ENCODE data around the gene GBGT1. TPM values are rescaled to one million over a fixed set of nuclear protein-coding genes. Genes with fewer than 3 reads are reported as not detected.

GBGT1 gene
- total RNA-seq, 1 donor from 2014 or later = 98.4 TPM

DNA sequence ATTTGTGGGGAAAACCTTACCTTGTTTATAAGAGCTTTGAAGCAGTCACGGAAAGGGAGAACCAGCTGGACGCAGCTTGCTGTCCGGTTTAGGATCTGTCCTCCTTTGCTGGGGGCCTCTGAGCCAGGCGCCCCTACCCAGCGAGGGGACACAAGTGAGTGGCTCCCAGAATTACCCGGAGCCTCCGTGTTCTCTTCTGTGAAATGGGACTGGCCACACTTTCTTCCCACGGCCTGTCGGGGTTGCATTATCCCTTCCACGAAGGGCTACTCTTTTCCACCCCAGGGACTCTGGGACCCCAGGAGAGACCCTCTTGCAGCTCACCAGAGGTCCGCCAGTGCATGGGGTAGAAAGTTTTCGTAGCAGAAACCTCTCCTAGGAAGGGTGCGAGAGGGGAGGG lies 477 bp upstream of the GBGT1 start:
- Mint-ChIP-seq H3K27ac (ENCODE audit: unreplicated experiment) (peak overlapping the region; percentile 81), H3K9me3 (ENCODE audit: unreplicated experiment) (no peaks in the 10 kb centered on the region), H3K36me3 (ENCODE audit: low read depth, unreplicated experiment) (peaks cover 21% of the 10 kb centered on the region), H3K4me3 (ENCODE audit: unreplicated experiment) (peak overlapping the region; percentile 80), H3K4me1 (ENCODE audit: unreplicated experiment) (peaks cover 15% of the 10 kb centered on the region), H3K27me3 (ENCODE audit: unreplicated experiment) (peaks cover 3% of the 10 kb centered on the region)
- TF ChIP-seq CTCF (IDR thresholded peaks at IDR 0.05; ENCODE audit: unreplicated experiment) = no peak
- no peak for DNase-seq (ENCODE audit: low spot score)

DNA sequence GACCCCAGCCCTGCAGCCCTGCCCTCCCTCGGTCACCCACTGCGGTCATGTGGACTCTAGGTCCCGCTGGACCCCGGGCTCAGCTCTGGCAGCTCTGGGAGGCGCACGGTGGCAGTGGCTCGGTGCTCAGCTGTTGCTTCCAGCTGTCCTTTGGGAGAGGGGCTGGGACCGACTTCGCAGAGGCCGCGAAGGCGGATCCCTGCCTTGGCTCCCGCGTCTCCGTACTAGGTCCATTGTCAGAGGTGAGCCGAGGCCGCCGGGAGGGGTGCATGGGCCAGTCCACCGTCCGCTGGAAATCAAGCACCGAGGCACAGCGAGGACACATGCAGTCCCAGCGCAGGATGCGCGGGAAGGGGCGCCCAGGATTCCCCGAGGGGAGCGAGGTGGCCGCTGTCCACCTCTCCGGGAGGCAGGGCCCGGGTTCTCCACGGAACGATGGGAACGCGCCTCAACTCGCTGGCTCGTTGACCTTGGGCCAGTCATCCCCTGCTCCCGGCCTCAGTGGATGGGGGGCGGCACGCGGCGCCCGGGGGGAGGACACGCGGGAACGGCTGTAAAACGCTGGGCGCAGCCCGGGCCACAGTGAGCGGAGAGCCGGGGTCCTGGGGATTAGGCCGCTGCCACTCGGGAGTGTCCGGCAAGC lies 732 bp downstream of the GBGT1 start:
- Mint-ChIP-seq H3K4me3 (ENCODE audit: unreplicated experiment) (peak overlapping the region; percentile 87), H3K36me3 (ENCODE audit: low read depth, unreplicated experiment) (peaks cover 21% of the 10 kb centered on the region), H3K9me3 (ENCODE audit: unreplicated experiment) (no peaks in the 10 kb centered on the region), H3K27me3 (ENCODE audit: unreplicated experiment) (peaks cover 3% of the 10 kb centered on the region), H3K27ac (ENCODE audit: unreplicated experiment) (no peak overlapping the region), H3K4me1 (ENCODE audit: unreplicated experiment) (peaks cover 15% of the 10 kb centered on the region)
- TF ChIP-seq CTCF (IDR thresholded peaks at IDR 0.05; ENCODE audit: unreplicated experiment) = no peak
- DNase-seq (ENCODE audit: low spot score) = no peak

DNA sequence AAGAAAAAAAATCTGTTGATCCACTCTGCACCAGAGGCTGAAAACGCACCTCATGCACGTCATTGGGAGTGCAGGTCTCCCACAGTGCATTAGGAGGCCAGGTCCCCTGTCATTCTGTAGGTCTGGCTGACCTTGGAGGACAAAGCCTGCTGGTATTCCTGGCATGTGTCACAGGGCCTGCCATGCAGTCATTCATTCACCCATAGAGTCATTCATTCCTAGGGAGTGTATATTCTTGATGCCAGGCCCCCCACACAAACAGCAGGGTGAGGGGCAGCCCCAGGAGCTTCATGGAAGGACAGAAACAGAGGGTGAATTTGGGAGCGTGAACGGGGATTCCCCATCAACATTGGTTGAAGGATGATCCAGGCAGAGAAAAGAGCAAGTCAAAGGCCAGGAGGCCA lies 2.2 kb downstream of the GBGT1 start:
- Mint-ChIP-seq H3K4me3 (ENCODE audit: unreplicated experiment) (peak overlapping the region; percentile 80), H3K27me3 (ENCODE audit: unreplicated experiment) (peaks cover 3% of the 10 kb centered on the region), H3K27ac (ENCODE audit: unreplicated experiment) (no peak overlapping the region), H3K36me3 (ENCODE audit: low read depth, unreplicated experiment) (peaks cover 21% of the 10 kb centered on the region), H3K9me3 (ENCODE audit: unreplicated experiment) (no peaks in the 10 kb centered on the region), H3K4me1 (ENCODE audit: unreplicated experiment) (peaks cover 15% of the 10 kb centered on the region)
- DNase-seq (ENCODE audit: low spot score) = no peak
- TF ChIP-seq CTCF (IDR thresholded peaks at IDR 0.05; ENCODE audit: unreplicated experiment) = no peak

- TF ChIP-seq CTCF (IDR thresholded peaks at IDR 0.05; ENCODE audit: unreplicated experiment) = peak; percentile 78
- peak; percentile 51 for DNase-seq (ENCODE audit: low spot score)
- peaks cover 15% of the 10 kb centered on the region for H3K4me1 Mint-ChIP-seq (ENCODE audit: unreplicated experiment)
- H3K27ac Mint-ChIP-seq (ENCODE audit: unreplicated experiment) = no peak overlapping the region
- peak overlapping the region; percentile 49 for H3K4me3 Mint-ChIP-seq (ENCODE audit: unreplicated experiment)
- H3K36me3 Mint-ChIP-seq (ENCODE audit: low read depth, unreplicated experiment) = peaks cover 21% of the 10 kb centered on the region
- peaks cover 1% of the 10 kb centered on the region for H3K27me3 Mint-ChIP-seq (ENCODE audit: unreplicated experiment)
- no peaks in the 10 kb centered on the region for H3K9me3 Mint-ChIP-seq (ENCODE audit: unreplicated experiment)
Measured at GRCh38 chr9:133160742-133161546, 2.8 kb downstream of the GBGT1 start.

DNA sequence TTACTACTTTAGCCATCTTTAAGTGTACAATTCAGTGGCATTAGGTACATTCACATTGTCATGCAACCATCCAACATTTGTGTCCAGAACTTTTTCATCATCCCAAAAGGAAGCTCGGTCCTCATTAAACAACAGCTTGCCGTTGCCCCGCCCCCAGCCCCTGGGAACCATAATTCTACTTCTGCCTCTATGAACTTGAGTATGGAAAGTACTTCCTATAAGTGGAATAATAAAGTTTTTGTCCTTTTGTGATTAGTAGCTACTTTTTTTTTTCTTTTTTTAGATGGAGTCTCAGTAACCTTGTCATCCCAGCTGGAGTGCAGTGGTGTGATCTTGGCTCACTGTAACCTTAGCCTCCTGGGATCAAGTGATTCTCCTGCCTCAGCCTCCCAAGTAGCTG lies 5.0 kb downstream of the GBGT1 start:
- Mint-ChIP-seq H3K4me1 (ENCODE audit: unreplicated experiment) (peaks cover 11% of the 10 kb centered on the region), H3K27me3 (ENCODE audit: unreplicated experiment) (peaks cover 1% of the 10 kb centered on the region), H3K4me3 (ENCODE audit: unreplicated experiment) (no peak overlapping the region), H3K36me3 (ENCODE audit: low read depth, unreplicated experiment) (peaks cover 31% of the 10 kb centered on the region), H3K27ac (ENCODE audit: unreplicated experiment) (no peak overlapping the region), H3K9me3 (ENCODE audit: unreplicated experiment) (no peaks in the 10 kb centered on the region)
- no peak for DNase-seq (ENCODE audit: low spot score)
- no peak for TF ChIP-seq CTCF (IDR thresholded peaks at IDR 0.05; ENCODE audit: unreplicated experiment)

Data from endothelial cell (in vitro differentiated cells).